Omental fat pad (tissue), 4 donors: ENCODE results near the gene GRIK5. TPM values are rescaled to one million over a fixed set of nuclear protein-coding genes. Genes with fewer than 3 reads are reported as not detected.

Source experiments
- ATAC-seq: fragments of 150-250 bp; one replicate; pipeline ENCODE4 v1.9.1; 2016; ENCODE audit warnings: mild to moderate bottlenecking, moderate library complexity; ENCODE audit not compliant: low FRiP score
- DNase-seq: peaks from one replicate; pipeline ENCODE4 v3.0.0-alpha.2; 2019; ENCODE audit warnings: low spot score
- total RNA-seq, 4 donors: library from RNA; depleted of rRNA; stranded (reverse); fragments of >200 nt; gene quantifications; one replicate each; pipeline ENCODE4 v1.1.0, GENCODE V29; 2016
- TF ChIP-seq, protein P1 (sequence below), 3 donors: fragments of 450-650 bp; IDR thresholded peaks; one replicate each; pipeline ENCODE4 v1.5.1; 2016 to 2017; ENCODE audit warnings: antibody characterized with exemption in 3 of 3, mild to moderate bottlenecking in 3 of 3, moderate library complexity in 2 of 3

GRIK5 gene
- total RNA-seq, 4 donors from 2014 or later = 0.32 to 2.1 (median 1.6) TPM

DNA sequence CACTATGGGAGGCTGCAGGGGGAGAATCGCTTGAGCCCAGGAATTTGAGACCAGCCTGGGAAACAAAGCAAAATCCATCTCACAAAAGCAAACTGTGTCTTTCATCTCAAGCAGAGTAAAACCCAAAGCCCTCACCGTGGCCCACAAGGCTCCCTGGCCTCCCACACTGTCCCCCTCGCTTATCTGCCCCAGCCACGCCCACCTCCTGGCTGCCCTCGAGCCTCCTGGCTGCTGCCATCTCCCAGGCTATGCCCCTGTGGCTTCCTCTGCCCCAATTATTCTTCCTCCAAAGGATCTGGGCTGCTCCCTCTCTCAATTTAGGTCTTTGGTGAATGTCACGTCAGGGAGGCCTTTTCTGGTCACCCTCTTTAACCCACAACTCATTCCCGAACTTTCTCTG, 114.5 kb downstream of the GRIK5 start:
- DNase-seq (no peak), ATAC-seq (no peak)
- TF ChIP-seq, protein P1, sequence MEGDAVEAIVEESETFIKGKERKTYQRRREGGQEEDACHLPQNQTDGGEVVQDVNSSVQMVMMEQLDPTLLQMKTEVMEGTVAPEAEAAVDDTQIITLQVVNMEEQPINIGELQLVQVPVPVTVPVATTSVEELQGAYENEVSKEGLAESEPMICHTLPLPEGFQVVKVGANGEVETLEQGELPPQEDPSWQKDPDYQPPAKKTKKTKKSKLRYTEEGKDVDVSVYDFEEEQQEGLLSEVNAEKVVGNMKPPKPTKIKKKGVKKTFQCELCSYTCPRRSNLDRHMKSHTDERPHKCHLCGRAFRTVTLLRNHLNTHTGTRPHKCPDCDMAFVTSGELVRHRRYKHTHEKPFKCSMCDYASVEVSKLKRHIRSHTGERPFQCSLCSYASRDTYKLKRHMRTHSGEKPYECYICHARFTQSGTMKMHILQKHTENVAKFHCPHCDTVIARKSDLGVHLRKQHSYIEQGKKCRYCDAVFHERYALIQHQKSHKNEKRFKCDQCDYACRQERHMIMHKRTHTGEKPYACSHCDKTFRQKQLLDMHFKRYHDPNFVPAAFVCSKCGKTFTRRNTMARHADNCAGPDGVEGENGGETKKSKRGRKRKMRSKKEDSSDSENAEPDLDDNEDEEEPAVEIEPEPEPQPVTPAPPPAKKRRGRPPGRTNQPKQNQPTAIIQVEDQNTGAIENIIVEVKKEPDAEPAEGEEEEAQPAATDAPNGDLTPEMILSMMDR (IDR thresholded peaks at IDR 0.05) = no peak

- ATAC-seq (no peak), DNase-seq (peak; percentile 87)
- TF ChIP-seq, protein P1 (IDR thresholded peaks at IDR 0.05) = peak in 2 of 3 donors; percentile 79 to 87
Observed at GRCh38 chr19:41951686-41952172, 118.3 kb downstream of the GRIK5 start.

Other genes with a start within 250 kb of the GRIK5 start
- not detected for gene LYPD4, start 225.5 kb downstream of the GRIK5 start, total RNA-seq
- gene DMRTC2, start 225.2 kb downstream of the GRIK5 start, total RNA-seq = not detected
- gene RPS19, start 210.0 kb downstream of the GRIK5 start, total RNA-seq = 100 to 1,000 TPM; 559 to 757 (median 617) TPM
- 1 to 10 TPM in 1 of 4 donors, under 1 TPM in 1, not detected in 2; 0.72 to 1.8 TPM for gene CD79A, start 192.9 kb downstream of the GRIK5 start, total RNA-seq
- gene ARHGEF1, start 187.0 kb downstream of the GRIK5 start, total RNA-seq = 100 to 1,000 TPM in 1 of 4 donors, 10 to 100 TPM in 3; 53.1 to 129 (median 72.0) TPM
- gene ERFL, start 141.8 kb downstream of the GRIK5 start, total RNA-seq = under 1 TPM in 1 of 4 donors, not detected in 3; 0.25 TPM
- 100 to 1,000 TPM; 132 to 192 (median 167) TPM for gene RABAC1, start 110.9 kb downstream of the GRIK5 start, total RNA-seq
- under 1 TPM in 2 of 4 donors, not detected in 2; 0.13 to 0.28 TPM for gene ATP1A3, start 76.0 kb downstream of the GRIK5 start, total RNA-seq
- 10 to 100 TPM; 11.6 to 22.9 (median 12.8) TPM for gene ZNF574, start 6.0 kb upstream of the GRIK5 start, total RNA-seq
- 1 to 10 TPM in 3 of 4 donors, under 1 TPM in 1; 0.56 to 3.2 (median 1.5) TPM for gene POU2F2, start 62.2 kb upstream of the GRIK5 start, total RNA-seq
- gene DEDD2, start 147.5 kb upstream of the GRIK5 start, total RNA-seq = 10 to 100 TPM; 22.0 to 59.3 (median 29.9) TPM
- gene ZNF526, start 150.1 kb upstream of the GRIK5 start, total RNA-seq = 1 to 10 TPM; 3.2 to 7.6 (median 5.7) TPM
- 10 to 100 TPM; 16.9 to 32.3 (median 20.0) TPM for gene GSK3A, start 172.4 kb upstream of the GRIK5 start, total RNA-seq
- gene ERF, start 184.9 kb upstream of the GRIK5 start, total RNA-seq = 10 to 100 TPM; 21.2 to 52.8 (median 34.8) TPM
- 10 to 100 TPM; 15.7 to 26.3 (median 21.0) TPM for gene CIC, start 199.0 kb upstream of the GRIK5 start, total RNA-seq
- gene PRR19, start 231.9 kb upstream of the GRIK5 start, total RNA-seq = under 1 TPM in 3 of 4 donors, not detected in 1; 0.31 to 0.93 (median 0.72) TPM
- 10 to 100 TPM in 2 of 4 donors, 1 to 10 TPM in 2; 2.7 to 14.1 (median 8.6) TPM for gene PAFAH1B3, start 232.4 kb upstream of the GRIK5 start, total RNA-seq
- 1 to 10 TPM in 1 of 4 donors, under 1 TPM in 1, not detected in 2; 0.24 to 1.9 TPM for gene TMEM145, start 243.1 kb upstream of the GRIK5 start, total RNA-seq